CD4-positive, alpha-beta T cell treated with Interleukin-6 at 100 ng/mL for 8 hours (primary cell): ENCODE data around the gene EFNA4.
"Not testable (repeated sequence)": the region's sequence is repeated elsewhere in the genome, so short reads cannot be mapped to it uniquely, and the experiment has no call there.

ENCODE experiments used
- DNase-seq: peaks from one replicate; pipeline ENCODE4 v3.0.0-alpha.2; 2020; ENCODE audit warnings: mixed read lengths, low spot score

The EFNA4 gene

DNA sequence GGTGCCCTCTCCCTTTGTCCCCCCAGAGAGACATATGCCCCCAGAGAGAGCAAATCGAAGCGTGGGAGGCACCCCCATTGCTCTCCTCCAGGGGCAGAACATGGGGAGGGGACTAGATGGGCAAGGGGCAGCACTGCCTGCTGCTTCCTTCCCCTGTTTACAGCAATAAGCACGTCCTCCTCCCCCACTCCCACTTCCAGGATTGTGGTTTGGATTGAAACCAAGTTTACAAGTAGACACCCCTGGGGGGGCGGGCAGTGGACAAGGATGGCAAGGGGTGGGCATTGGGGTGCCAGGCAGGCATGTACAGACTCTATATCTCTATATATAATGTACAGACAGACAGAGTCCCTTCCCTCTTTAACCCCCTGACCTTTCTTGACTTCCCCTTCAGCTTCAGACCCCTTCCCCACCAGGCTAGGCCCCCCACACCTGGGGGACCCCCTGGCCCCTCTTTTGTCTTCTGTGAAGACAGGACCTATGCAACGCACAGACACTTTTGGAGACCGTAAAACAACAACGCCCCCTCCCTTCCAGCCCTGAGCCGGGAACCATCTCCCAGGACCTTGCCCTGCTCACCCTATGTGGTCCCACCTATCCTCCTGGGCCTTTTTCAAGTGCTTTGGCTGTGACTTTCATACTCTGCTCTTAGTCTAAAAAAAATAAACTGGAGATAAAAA, 23.5 kb downstream of the EFNA4 start:
- DNase-seq: no peak

DNA sequence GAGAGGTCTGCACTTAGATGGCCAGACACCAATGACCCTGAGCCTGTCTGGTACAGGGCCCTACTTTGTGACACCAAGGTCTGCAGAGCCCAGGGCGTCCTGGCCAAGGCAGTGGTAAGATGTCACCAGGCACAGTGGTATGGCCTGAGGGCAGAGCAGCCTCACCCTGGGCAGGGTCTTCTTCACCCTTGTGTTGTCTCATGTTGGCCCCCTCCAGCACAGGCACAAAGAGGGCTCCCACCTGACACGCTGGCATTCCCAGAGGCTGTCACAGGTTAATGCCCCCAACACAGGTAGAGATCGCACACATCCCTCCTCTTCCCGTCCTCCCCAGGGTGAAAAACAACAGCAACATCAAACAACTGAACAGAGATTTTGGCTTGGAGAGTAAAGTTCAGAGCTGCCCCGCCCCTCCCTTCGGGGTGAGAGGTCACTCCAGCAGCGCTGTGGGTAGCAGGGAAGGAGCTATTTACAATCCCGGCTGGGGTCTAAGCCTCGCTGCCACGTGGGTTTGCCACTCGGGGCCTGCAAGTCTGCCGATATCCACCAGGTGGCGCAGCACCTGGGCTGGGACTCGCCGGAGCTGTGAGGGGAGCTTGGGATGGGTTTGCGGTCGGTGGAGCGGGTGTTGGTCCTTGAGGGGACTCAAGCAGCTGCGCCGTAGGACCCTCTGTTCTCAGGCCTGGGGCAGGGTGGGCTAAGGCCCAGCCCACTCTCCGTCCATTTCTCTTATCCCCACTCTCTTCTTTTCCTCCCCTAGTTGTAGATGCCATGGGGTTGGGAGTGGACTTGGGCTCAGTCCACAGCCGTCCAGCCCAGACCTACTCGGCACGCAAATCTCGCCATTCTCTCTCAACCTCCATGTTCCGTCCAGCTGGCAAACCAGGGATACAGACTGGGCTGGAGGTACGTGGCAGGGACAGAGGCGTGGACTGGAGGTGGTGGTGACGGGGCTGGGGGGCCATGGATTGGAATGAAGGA, 27.8 kb downstream of the EFNA4 start:
- DNase-seq: peak; percentile 75

DNA sequence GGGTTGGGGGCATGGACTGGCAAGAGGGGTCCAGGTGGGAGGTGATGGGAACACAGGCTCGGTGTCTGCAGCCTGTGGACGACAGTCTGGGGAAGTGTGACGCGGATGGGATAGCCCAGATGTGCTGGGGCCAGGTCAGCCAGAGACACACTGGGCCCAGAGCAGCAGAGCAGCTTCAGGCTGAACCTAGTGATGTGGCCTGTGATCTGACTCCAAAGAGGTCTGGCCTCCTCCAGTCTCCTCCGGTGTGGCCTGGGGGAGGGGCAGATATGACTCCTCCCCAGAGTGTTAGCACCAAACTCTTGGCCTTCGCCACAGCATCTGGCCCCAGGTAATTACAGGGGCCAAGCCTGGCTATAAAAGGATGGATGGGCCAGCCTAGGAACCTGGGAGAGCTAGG, 28.6 kb downstream of the EFNA4 start:
- no peak for DNase-seq

DNA sequence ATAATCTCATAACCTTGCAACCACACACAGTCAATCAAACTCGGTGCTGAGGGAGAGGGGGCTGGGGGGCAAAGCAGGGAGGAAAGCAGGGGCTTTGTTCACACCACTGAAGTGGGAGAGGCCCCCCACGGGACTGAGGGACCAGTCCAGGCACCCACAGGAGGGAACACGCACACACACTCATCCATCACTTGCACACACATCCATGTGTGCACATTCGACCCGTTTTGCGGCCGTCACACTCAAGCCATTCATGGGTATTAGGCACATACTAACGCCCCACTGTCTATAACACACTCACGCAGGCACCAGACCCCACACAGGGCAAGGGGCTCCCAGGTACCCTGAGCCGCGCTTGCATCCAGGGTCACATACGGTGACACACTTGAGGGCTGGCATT, 29.1 kb downstream of the EFNA4 start:
- DNase-seq: no peak

DNA sequence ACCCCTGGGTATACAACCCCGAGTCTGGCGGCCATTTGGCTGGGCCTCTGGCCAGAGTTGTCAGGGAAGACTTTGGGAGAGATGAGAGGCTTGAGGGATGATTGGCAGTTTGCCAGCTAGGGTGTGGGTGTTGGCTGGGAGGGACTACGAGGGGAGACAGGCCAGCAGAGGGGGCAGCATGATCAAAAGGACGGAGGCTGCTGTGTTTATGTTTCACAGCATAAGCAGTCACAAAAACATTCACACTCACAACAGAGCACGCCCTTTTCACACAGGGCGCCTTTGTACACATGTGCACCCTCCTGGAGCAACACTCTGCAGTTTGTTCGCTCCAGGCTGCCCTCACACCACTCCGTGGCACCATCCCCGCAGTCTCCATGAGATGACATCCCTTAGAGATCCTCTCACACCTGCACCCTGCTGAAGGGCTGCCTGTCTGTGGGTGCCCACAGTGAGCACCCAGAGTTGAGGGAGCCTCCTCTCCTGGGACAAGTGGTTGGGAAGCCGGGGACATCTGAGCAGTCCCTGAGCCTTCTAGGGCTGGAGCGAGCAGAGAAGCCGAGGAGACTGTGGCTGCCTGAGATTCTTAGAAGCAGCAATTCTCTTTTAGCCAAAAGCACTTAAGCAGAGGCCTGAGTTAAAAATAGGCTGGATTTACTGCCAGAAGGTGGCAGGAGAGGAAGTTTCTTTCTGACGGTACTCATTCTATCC, 30.5 kb downstream of the EFNA4 start:
- no peak for DNase-seq

DNA sequence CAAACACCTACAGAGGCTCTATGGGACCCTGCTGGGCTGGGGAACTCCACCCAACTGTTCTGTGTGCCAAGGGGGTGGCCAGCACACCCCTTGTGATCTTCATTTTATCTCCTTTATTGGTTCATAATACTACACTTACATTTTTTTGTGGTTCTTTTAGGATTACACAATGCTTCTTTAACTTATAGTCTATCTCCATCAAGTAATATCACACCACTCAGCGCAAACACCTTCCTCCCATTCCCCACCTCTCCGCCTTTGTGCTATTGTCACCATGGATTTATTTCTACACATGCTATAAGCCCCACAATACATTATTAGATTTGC, 31.0 kb downstream of the EFNA4 start:
- DNase-seq: no peak

DNA sequence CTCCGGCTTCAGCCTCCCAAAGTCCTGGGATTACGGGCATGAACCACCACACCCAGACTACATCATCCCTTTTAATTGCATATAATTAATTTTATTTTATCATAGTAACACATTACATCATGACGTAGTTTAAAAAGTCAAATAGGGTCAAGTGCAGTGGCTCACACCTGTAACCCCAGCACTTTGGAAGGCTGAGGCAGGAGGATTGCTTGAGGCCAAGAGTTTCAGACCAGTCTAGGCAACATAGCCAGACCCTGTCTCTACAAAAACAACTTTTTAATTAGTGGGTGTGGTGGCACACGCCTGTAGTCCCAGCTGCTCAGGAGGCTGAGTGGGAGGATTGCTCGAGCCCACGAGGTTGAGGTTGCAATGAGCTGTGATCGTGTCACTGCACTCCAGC, 35.8 kb downstream of the EFNA4 start:
- no peak for DNase-seq

DNA sequence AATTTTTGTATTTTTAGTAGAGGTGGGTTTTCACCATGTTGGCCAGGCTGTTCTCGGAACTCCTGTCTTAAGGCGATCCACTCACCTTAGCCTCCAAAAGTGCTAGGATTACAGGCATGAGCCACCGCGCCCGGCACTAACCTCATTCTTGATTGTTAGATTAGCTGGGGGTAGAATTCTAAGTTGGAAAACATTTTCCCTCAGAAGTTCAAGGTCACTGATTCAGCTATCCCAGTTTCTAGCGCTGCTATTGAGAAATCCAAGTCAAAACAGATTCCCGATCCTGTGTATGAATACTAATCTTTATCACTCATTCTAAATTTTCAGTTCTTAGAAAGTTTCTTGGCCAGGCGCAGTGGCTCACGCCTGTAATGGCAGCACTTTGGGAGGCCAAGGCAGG, 39.8 kb downstream of the EFNA4 start:
- DNase-seq: no peak

DNA sequence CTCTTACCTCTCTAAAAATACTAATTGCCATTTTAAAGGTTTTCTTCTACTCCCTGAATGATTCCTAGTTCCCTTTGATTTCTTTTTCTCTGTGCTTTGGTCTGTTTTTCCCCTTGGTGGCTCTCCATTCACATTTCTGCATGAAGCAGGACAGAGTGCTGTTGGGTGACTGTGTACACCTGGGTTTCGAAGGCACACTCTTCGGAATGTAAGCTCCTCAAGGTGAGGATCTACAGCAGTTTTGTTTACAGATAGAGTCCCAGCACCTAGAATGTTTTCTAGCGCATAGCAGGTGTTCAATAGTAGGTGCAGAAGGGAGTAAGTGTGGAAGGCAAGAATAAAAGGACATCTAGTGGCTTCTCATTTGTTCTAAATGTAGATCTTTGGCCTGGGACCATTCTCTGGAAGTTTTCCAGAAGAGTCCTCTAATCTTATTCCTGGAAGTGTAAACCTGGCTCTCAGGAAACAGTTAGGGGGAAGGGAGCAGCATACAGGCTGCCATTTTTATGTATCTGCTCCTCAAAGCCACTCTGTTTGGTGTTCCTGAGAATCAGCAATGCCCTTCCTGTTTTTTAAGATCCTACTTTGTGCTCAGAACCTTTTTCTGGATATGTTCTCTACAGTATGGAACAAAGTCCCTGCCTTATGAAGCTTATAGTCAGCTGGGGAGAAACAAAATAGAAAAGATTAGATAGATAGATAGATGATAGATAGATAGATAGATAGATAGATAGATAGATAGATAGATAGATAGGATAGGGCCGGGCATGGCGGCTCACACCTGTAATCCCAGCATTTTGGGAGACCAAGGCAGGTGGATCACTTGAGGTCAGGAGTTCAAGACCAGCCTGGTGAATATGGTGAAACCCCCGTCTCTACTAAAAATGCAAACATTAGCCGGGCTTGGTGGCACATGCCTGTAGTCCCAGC, 41.3 kb downstream of the EFNA4 start:
- DNase-seq: no peak

DNA sequence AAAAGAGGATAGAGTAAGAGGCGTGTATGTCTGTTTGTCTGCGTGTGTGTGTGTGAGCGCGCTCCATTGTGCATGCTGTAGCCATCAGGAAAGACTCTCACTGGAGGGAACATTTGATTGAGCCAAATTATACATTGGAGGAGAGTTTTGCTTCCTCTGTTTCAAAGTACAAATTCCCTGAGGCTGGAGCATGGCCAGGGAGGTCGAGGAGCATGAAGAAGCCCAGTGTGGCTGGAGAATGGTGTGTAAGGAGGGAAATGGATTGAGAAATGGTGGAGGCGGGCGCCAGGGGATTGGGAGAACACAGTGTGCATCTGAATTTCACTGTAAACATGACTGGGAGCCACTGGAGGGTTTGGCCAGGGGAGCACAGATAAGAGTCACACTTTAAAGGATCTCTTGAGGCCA, 42.1 kb downstream of the EFNA4 start:
- DNase-seq: no peak

DNA sequence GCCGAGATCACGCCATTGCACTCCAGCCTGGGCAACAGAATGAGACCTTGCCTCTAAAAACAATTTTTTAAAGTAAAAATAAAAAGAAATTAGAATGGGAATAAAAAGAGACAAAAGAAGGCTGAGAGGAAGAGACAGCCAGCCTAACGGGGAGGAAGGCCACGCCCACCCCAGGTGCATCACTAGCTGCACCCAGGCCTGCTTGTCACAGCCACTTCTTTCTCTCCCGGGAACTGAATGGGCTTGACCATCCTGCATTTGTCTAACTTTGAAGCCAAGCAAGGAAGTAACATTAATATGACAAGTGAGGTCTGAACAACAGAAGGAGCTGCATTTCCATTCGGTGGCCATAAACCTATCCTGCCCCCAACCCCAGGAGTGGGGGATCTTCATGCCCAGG, 43.3 kb downstream of the EFNA4 start:
- no peak for DNase-seq

DNA sequence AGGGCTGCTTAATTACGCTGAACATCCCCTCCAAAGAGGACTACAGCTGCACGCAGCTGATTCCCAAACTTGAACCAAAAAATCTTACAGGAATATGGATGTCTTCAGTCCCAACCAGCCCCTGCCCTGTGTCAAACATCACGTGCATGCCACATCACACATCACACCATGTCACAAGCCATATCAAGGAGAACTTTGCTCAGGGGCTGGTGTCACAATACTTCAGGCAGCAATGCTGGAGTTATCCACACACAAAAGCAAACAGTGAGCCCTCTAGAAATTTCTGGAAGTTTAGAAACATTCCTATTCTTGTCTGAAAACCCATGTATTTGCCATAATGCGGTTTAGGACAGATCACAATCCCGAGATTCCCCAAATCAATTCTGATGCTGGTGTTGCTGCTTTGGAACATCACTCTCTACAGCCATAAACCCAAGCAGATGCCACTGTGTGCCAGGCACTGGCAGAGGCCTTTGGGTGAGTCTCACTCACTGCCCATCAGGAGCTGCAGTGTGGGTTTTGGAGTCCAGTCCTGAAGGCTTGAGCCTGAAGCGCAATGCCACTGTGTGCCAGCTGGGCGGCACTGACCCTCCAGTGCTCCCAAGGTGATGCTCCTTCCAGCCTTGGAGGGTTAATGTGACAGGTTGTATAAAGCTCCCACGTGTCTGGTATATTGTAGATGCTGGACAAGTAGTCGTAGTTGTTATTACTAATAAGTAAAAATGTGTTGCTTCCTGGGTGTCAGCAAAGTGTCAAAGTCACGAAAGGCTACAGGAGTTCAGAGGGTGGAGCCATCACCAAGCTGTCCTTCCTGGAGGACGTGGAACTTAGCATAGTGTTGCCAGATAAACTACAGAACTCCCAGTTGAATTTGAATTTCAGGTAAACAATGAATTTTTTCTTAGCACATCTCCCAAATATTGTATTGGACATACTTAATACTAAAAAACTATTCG, 44.0 kb downstream of the EFNA4 start:
- no peak for DNase-seq

DNA sequence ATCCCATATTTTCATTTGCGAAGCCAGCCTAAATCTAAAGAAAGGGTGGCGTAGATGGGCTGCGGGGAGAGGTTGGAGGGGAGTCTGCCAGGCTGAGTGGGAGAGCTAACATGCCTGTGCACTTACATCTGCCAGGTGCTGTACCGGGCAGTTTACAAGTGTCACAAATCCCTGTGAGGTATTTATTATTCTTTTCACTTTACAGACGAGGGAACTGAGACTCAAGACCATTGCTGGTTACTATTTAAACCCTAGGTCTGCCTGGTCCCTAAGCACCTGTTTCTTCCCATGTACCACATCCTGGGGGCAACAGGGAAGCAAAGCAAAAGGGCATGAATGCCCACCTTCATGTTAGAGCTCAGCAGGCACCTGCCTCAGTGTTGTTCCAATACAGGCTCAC, 44.8 kb downstream of the EFNA4 start:
- no peak for DNase-seq

DNA sequence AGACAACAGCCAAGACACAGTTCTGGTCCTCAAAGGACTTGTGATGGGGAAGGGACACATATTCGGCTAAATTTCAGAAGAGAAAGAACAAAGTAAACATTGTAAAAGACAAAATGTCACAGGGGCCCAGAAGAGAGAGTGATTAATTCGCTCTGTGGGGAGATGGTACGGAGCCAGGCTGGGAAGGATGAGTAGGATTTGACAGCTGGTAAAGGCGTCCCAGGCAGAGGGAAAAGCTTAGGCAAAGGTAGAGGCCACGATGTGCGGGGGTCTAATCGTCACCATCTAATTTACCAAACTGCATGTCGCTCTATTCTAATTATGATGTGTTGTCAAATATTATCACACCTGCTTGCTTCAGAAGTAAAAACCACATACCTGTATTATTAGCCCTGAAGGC, 46.8 kb downstream of the EFNA4 start:
- DNase-seq: no peak

DNA sequence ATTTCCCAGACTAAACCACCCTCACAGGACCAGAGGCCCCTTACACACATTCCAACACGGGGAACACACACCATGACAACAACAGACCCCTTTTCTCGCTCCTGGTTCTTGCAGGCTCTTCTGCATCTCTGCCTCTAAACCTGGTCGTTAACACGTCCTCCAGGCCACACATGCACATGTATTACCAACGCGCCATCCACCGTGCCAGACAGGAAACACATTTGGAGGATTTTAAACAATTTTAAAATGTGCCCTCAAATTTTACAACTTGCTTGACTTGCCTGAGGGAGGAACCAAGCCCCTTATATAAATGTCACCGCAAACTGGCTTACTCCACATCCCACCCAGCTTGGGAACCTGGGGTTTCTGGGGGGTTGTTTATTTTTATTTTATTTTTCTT, 47.3 kb downstream of the EFNA4 start:
- no peak for DNase-seq

DNA sequence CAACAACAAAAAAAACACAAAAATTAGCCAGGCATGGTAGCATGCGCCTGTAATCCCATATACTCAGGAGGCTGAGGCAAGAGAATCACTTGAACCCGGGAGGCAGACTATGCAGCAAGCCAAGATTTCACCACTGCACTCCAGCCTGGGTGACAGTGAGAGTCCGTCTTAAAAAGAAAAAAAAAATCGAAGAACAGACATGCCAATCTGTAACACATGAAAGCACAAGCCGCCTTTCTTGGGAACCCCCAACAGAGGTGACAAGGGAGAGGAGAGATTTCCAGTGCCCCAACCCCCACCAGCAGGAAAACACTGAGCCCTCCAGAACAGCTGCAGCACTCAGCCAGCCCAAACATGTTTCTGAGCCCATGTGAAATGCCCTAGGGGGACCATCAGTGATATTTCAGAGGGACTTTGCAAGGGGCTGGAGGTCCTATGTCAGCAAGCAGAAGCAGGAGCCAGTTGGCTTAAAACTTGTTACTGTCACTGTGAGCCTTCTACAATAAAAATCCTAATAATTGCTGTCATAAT, 50.0 kb downstream of the EFNA4 start:
- no peak for DNase-seq

DNA sequence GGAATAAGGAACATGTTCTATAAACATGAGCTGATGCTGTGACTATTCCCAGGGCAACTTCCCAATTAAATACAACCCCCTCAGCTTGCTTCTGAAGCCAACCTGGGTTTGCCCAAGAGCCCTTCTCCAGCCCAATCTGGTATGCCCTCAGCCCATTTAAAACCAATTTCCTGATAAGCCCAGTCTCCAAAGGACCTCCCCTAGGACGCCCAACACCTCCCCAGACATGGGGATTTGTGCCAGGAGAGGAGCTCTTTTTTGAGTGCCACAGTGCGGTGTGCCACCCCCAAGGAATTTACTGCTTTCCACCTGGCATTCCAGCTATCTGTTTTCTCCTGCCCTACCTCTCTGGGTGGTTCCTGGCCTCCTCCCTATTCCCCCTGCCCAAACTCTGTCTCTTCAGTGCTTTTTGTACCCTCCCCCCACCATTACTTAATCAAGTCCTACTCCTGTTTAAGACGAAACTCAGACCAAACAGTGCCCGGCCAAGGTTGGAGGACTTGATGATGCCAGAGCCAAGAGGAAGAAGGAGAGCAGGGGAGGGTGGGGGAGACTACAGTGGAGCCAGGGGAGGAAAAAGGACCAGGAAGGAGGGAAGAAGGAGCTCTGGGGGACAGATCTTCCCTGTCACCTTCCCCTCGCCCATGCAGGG, 52.7 kb downstream of the EFNA4 start:
- DNase-seq: no peak

DNA sequence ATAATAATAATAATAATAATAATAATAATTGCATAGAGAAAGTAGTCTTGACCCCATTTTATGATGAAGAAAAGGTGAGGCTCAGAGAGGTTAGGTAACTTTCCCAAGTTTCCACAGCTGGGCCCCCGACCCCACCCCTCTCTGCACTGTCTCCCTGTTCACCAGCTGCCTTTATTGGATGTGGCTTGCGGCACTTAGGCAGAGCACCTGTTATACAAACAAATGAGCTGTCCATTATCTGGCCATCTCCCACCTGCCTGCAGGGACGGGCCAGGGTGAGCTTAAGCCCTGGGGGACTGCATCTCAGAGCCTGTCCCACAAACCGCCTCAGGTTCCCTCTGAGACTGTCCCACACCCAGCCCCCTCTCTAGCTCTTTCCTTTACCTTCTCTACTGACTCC, 54.1 kb downstream of the EFNA4 start:
- DNase-seq: no peak

DNA sequence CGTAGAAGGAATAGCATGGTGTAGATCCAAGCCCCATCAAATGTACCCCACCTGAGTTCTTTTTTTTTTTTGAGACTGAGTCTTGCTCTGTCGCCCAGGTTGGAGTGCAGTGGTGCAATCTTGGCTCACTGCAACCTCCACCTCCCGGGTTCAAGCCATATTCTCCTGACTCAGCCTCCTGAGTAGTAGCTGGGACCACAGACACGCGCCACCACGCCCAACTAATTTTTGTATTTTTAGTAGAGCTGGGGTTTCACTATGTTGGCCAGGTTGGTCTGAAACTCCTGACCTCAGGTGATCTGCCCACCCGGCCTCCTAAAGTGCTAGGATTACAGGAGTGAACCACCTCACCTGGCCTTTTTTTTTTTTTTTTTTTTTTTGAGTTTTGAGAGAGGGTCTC, 54.5 kb downstream of the EFNA4 start:
- DNase-seq: not testable (repeated sequence)
